Parathyroid adenoma (tissue), 2 donors: ENCODE data around the gene HLX.

Experiments used
- H2AFZ ChIP-seq: fragments of 300-600 bp; sonication (generic); one replicate; pipeline ENCODE4 v1.7.0; 2017; ENCODE audit warnings: antibody characterized with exemption, mild to moderate bottlenecking
- H3K27ac ChIP-seq: fragments of 300-600 bp; sonication (generic); one replicate; pipeline ENCODE4 v1.7.0; 2017
- H3K27me3 ChIP-seq: fragments of 300-600 bp; sonication (generic); one replicate; pipeline ENCODE4 v1.7.0; 2017; ENCODE audit warnings: low read length; ENCODE audit not compliant: control insufficient read depth, insufficient read depth
- H3K36me3 ChIP-seq: fragments of 300-600 bp; sonication (generic); one replicate; pipeline ENCODE4 v1.7.0; 2017; ENCODE audit warnings: low read length; ENCODE audit not compliant: control insufficient read depth, insufficient read depth
- H3K4me1 ChIP-seq: fragments of 300-600 bp; sonication (generic); one replicate; pipeline ENCODE4 v1.7.0; 2017; ENCODE audit warnings: control low read depth
- H3K4me2 ChIP-seq: fragments of 300-600 bp; sonication (generic); one replicate; pipeline ENCODE4 v1.7.0; 2017; ENCODE audit warnings: low read length
- H3K4me3 ChIP-seq: fragments of 300-600 bp; sonication (generic); one replicate; pipeline ENCODE4 v1.7.0; 2017; ENCODE audit warnings: low read depth, low read length
- H3K79me2 ChIP-seq: fragments of 300-600 bp; sonication (generic); one replicate; pipeline ENCODE4 v1.7.0; 2017; ENCODE audit warnings: control low read depth
- H3K9ac ChIP-seq: fragments of 300-600 bp; sonication (generic); one replicate; pipeline ENCODE4 v1.7.0; 2017; ENCODE audit warnings: mild to moderate bottlenecking
- H3K9me3 ChIP-seq: fragments of 300-600 bp; sonication (generic); one replicate; pipeline ENCODE4 v1.7.0; 2017; ENCODE audit warnings: low read length; ENCODE audit not compliant: control insufficient read depth
- CTCF ChIP-seq: fragments of 300-600 bp; sonication (generic); IDR thresholded peaks from one replicate; pipeline ENCODE4 v1.7.0; 2017; ENCODE audit warnings: antibody characterized with exemption, mild to moderate bottlenecking
- donor health status: primary hyperparathyroidism.

HLX gene

GRCh38 chr1:220915117-220915440 is 35.8 kb downstream of the HLX start:
- Histone ChIP-seq H3K4me2 (no peak overlapping the region), H3K36me3 (no peaks in the 10 kb centered on the region), H3K27ac (no peak overlapping the region), H3K79me2 (no peaks in the 10 kb centered on the region), H2AFZ (no peak overlapping the region), H3K9ac (no peak overlapping the region), H3K9me3 (no peaks in the 10 kb centered on the region), H3K4me1 (no peaks in the 10 kb centered on the region), H3K4me3 (no peak overlapping the region), H3K27me3 (no peaks in the 10 kb centered on the region)
- no peak for TF ChIP-seq CTCF

GRCh38 chr1:220915954-220916353 is 36.7 kb downstream of the HLX start:
- TF ChIP-seq CTCF: no peak
- H3K27me3 ChIP-seq: no peaks in the 10 kb centered on the region
- no peak overlapping the region for H3K9ac ChIP-seq
- no peak overlapping the region for H2AFZ ChIP-seq
- no peaks in the 10 kb centered on the region for H3K4me1 ChIP-seq
- H3K9me3 ChIP-seq: no peaks in the 10 kb centered on the region
- no peaks in the 10 kb centered on the region for H3K79me2 ChIP-seq
- no peak overlapping the region for H3K27ac ChIP-seq
- no peaks in the 10 kb centered on the region for H3K36me3 ChIP-seq
- H3K4me3 ChIP-seq: no peak overlapping the region
- no peak overlapping the region for H3K4me2 ChIP-seq

- Histone ChIP-seq H3K27ac (no peak overlapping the region), H3K4me1 (no peaks in the 10 kb centered on the region), H2AFZ (no peak overlapping the region), H3K79me2 (no peaks in the 10 kb centered on the region), H3K36me3 (no peaks in the 10 kb centered on the region), H3K4me3 (no peak overlapping the region), H3K9ac (no peak overlapping the region), H3K4me2 (no peak overlapping the region), H3K9me3 (no peaks in the 10 kb centered on the region), H3K27me3 (no peaks in the 10 kb centered on the region)
- no peak for TF ChIP-seq CTCF
Observed at GRCh38 chr1:220917101-220917500, 37.9 kb downstream of the HLX start.

DNA sequence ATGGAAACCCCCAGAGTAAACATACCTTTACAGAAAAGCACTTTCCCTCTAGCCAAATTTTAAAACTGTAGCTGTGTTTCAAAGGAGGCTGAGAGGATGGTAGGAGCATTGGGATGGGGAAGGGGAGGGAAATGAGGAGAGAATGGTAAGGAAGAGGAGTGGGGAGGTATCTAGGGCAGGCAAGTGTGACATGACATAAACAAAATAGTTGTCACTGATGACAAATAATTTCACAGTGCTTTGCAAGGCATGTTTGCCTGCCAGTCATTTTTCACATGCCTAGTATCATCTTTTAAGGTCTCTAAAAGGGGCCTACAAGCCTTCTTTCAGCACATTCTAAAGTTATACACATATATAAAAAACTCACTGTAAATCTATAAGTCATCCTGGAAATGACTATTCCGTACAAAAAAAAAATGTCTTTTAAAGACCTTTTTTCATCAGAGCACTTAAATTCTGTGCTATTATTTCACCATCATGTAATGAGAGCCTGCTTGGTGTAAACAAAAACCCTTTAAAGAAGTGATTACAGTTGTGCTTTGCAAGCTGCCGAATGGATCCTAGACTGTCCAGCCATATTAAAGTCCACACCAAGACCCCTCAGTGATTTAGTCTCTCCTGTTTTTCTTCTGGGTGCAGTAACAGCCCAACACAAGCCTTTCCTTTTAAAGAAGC is 38.4 kb downstream of the HLX start:
- Histone ChIP-seq H3K4me3 (no peak overlapping the region), H3K9ac (no peak overlapping the region), H3K79me2 (no peaks in the 10 kb centered on the region), H3K36me3 (no peaks in the 10 kb centered on the region), H3K27ac (no peak overlapping the region), H3K27me3 (no peaks in the 10 kb centered on the region), H3K4me2 (no peak overlapping the region), H3K4me1 (no peaks in the 10 kb centered on the region), H3K9me3 (no peaks in the 10 kb centered on the region), H2AFZ (no peak overlapping the region)
- no peak for TF ChIP-seq CTCF

DNA sequence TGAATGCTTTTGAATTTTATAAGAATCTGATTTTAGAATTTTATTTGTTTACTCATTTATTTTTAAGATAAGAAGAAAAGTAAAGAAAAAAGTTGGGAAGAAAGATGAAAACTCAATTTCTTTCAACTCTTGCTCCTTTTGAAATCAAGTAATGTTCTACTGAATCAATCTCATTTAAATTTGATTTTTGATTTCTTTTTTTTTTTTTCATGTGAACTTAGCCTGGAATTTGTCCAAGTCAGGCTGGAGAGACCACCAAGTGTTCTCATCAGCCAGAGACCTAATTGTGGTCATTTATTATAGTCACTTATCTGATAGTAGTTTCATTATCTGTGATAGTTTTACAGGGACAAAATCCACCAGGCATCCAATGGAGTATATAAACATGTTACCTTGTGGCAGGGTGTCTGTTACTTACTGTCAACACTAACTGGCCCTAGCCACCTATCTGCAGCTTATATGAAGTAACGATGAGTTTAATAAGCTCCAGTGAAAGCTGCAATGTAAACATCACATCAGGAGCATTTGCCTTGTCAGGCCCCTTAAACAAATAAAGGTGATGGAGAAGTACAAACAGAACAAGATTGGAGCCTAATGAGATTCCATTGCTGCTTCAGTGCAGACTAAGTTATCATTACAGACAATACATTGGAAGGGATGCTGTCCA is 39.2 kb downstream of the HLX start:
- H3K36me3 ChIP-seq: no peaks in the 10 kb centered on the region
- no peaks in the 10 kb centered on the region for H3K9me3 ChIP-seq
- no peak overlapping the region for H3K27ac ChIP-seq
- no peak overlapping the region for H3K9ac ChIP-seq
- no peaks in the 10 kb centered on the region for H3K27me3 ChIP-seq
- H3K79me2 ChIP-seq: no peaks in the 10 kb centered on the region
- TF ChIP-seq CTCF: no peak
- H3K4me3 ChIP-seq: no peak overlapping the region
- no peak overlapping the region for H3K4me2 ChIP-seq
- H3K4me1 ChIP-seq: no peaks in the 10 kb centered on the region
- no peak overlapping the region for H2AFZ ChIP-seq
